NCI-H69 (cell line): Measurements from ENCODE around the gene DNAJC5G.
"Not testable (repeated sequence)": the region's sequence is repeated elsewhere in the genome, so short reads cannot be mapped to it uniquely, and the experiment has no call there.

ENCODE experiments used
- DNase-seq: peaks from one replicate; lab custom pipeline; 2025; lab: John Stamatoyannopoulos, UW

DNAJC5G gene

GRCh38 chr2:27308359-27308881 is 33.2 kb downstream of the DNAJC5G start, which contains the start of gene UCN:
UCN (minus strand) TSS chr2:27308445; CDS start chr2:27307895, 550 bp downstream.
- peak; percentile 63 for DNase-seq

- no peak for DNase-seq
Observed at GRCh38 chr2:27309651-27310050, 34.4 kb downstream of the DNAJC5G start.

- DNase-seq = no peak
Observed at GRCh38 chr2:27312152-27312551, 36.9 kb downstream of the DNAJC5G start.

DNA sequence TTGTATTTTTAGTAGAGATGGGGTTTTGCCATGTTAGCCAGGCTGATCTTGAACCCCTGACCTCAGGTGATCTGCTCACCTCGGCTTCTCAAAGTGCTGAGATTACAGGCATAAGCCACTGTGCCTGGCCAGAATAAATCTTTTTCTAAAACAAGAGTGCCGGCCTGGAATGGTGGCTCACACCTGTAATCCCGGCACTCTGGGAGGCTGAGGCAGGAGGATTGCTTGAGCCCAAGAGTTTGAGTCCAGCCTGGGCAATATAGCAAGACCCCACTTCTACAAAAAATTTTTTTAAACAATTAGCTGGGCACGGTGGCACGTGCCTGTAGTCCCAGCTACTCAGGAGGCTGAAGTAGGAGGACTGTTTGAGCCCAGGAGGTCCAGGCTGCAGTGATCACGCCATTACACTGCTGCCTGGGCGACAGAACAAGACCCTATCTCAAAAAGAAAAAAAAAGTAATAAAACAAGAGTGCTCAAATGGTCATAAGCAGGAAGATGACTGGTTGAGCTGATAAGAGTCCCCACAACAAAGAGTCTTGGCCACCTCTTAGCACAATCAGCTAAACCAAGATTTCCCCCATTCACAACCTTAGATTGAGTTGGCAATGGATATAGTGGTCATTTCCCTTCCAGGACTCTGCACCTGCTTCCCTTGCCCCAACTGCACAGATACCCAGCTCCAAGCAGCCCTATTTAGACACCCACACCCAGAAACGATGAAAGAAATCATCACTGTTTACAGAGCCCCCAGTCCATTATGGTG is 38.8 kb downstream of the DNAJC5G start:
- DNase-seq = no peak

- DNase-seq = no peak
Observed at GRCh38 chr2:27314709-27315108, 39.5 kb downstream of the DNAJC5G start.

- no peak for DNase-seq
Observed at GRCh38 chr2:27315122-27315521, 39.9 kb downstream of the DNAJC5G start.

DNA sequence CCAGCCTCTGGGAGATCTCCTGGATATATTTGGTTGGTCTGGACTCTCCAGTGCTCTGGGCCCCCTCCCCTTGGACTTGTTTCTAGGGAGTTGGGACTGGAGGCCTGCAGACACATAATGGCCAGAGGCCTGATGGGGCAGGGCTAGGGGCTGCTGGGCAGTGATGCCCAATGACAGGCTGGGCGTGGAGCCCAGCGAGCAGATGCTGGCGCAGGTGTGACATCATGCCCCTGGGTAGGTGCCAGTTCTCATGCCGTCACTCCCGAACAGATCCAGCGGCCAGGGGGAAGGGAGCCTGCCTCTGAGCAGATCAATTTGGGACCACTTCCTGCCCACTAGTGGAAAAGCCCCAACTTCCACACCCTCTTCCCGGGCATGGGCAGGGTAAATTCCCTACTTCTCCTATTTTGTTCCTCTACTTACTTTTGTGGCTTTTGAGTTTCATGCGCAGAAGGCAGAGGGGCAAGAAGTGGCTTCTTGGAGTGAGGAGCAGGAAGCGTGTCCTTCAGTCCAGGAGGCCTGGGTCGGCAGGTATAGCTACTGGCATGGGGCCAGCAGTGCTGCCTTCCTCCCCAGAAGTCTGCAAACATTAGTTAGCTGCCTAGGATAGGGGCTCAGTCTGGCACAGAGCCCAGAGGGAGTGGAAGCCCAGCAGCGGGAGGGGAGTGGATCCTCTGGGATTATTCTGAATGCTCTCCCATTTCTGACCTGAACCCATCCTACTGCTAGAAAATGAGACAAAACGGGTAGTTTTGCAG is 41.6 kb downstream of the DNAJC5G start:
- DNase-seq = peak; percentile 91

DNA sequence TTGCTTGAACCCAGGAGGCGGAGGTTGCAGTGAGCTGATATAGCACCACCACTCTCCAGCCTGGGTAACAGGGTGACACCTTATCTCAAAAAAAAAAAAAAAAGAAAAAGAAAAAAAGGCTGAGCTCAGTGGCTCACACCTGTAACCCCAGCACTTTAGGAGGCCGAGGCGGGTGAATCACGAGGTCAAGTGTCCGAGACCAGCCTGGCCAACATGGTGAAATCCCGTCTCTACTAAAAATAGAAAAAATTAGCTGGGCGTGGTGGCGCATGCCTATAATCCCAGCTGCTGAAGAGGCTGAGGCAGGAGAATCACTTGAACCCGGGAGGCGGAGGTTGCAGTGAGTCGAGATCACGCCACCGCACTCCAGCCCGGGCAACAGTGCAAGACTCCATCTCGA is 44.6 kb downstream of the DNAJC5G start:
- DNase-seq = not testable (repeated sequence)

GRCh38 chr2:27320958-27321543 is 45.8 kb downstream of the DNAJC5G start:
- DNase-seq = peak; percentile 59

DNA sequence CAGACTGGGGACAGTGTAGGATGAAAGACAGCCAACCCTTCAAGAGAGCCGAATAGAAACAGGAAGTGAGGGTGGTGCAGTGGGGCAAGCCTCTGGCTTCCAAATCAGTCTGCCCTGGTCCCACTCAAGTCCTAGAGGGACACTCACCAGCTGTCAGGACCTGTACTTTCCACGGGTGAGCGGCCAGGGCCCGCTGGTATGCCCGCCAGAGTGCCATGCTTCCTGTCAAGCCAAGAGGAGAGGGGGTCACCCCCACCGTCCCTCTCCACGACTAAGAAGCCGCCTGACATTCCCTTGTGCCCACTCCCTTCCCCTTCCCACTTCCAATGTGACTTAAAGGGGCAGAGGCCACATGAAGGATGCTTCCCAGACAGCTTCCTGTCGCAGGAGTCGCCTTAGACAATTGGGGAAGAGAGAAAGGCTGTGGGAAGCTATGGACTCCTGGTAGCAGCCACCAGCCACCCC is 47.1 kb downstream of the DNAJC5G start:
- DNase-seq = peak; percentile 5

- peak; percentile 89 for DNase-seq
Observed at GRCh38 chr2:27322766-27323595, 47.7 kb downstream of the DNAJC5G start, which contains the start of gene MPV17. MPV17 (minus strand) TSS chr2:27323097; CDS start chr2:27322517, 580 bp downstream.

DNA sequence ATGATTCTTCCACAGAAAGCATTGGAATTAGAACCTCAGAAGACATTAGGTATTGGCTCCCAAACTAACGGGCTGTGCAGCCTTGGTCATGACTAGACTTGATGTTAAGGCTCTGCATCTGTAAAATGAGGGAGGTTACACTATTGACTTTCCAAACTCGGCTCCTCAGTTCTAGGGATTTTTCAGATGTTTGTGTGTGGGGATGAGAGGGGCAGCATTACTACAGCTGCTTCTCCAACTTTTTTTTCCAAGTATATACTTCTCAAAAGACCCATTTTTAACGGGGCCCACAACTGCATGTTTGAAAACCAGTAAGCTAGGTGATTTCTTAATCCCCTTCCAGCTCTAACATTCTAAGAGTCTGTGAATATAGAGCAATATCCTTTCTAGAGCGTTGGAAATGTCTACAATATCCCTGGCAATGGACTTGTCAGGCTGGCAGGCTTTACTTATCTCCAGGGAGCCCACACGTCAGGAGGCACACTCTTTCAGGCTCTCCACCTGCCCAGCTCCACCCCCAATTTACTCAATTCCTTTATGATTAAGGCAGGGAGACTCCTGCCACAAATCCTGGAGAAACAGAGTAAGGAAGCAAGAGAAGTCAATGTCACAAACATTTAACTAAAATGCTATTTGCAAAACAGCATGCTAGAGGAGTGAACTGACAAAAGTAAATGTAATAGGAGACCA is 48.5 kb downstream of the DNAJC5G start:
- DNase-seq = peak; percentile 24

DNA sequence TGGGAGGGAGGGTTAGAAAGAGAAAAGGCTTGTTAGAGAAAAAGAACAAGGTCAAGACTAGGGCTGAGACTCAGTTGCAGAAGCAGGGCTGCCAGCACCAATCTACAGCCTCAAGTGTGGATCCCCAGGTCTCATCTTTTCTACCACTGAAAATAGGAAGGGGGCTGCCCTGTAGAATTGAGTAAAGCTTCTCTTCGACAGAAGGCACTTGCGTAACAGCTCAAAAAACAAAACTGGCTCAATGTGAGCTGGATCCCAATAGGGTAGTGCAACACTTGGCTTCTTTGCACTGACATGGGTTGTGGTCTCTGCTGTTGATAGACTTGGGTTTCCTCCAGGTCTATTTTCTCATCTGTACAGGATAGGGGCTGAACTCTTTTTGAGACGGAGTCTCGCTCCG is 49.5 kb downstream of the DNAJC5G start:
- no peak for DNase-seq
